Activated T-cell treated with anti-CD3 and anti-CD28 coated beads for 48 hours (primary cell): Measurements from ENCODE around the gene TMEM183A.
A peak's percentile ranks its signal among the peaks of the same experiment; 100 is the strongest.
"Not testable (repeated sequence)": the region's sequence is repeated elsewhere in the genome, so short reads cannot be mapped to it uniquely, and the experiment has no call there.

ENCODE experiments used
- DNase-seq: peaks from one replicate; pipeline ENCODE4 v3.0.0-alpha.2; 2020; ENCODE audit warnings: low read depth

TMEM183A gene, protein sequence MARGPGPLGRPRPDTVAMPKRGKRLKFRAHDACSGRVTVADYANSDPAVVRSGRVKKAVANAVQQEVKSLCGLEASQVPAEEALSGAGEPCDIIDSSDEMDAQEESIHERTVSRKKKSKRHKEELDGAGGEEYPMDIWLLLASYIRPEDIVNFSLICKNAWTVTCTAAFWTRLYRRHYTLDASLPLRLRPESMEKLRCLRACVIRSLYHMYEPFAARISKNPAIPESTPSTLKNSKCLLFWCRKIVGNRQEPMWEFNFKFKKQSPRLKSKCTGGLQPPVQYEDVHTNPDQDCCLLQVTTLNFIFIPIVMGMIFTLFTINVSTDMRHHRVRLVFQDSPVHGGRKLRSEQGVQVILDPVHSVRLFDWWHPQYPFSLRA

DNA sequence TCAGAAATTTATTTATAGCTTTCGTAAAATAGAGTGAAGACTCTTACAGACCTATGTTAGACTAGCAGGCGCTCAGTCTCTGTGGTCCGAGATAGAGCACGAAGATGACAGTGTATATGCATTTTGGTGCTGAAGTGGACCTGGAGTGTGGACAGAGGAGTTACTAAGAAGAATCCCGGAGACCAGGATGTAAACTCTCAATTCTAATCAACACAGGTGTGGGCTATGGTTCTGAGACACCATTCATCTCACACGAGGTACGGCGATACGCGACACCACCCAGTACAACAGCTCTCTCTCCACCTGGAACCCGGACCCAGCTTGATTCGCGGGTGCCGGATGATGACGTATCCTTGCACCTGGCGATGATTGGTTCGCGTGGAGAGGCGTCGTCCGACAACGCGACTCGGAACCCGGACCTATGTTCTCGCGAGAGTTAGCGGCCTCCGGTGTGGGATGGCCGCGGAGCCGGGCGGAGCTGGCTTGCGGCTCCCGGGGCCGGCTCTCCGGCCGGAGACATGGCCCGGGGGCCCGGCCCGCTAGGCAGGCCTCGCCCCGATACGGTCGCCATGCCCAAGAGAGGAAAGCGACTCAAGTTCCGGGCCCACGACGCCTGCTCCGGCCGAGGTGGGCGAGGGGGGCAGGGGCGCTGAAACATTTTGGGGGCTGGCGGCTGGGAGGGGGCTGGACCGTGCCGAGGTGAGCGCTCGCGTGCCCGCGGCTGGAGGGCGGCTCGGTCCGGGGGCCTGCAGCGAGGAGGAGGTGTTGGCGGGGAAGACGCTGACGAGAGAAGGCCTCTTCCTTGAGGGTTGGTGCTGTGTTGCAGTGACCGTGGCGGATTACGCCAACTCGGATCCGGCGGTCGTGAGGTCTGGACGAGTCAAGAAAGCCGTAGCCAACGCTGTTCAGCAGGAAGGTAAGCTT is at the start of gene TMEM183A:
Gene TMEM183A (plus strand): TSS at position 427 of the 924 bp plus-strand sequence. CDS start 92 bp downstream, at position 519.
- peak; percentile 93 for DNase-seq

DNA sequence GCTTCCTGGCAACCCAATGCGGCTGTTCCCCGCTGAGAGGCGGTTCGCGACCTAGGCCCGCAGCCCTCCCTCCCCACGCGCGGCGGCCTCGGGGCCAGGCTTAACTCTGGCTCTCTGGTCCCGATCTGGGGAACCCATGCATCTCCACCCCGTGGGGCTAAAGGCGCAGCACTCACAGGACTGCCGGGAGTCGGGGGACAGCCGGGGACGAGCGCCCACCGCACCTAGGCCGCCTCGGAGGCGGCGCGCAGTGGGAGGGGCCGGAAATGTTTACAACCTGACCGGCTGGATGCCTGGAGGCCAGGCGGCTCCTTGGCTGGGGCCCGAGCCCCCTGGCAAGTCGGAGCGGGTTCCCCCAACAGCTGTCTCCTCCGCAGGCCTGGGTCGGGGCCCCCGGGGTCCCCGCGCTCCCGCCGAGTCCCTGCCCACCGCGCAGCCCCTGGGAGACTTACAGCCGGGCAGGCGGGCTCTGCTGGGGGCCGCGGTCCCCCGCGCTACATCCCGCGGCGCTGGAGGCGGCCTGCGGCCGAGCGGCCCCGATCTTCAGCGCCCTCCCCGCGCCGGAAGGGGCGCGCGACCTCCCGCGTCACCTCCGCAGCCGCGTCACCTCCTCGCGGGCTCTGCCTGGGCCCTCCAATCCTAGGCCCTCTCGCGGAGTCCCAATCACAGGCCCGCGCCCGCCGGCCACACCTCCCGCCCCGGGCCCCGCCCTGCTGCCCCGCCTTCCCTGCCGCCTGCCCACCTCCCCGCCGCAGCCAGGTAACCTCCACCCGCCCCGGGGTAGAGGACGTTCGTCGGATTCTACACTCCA is 49.2 kb upstream of the TMEM183A start, which contains the start of gene ADIPOR1:
Gene ADIPOR1 (minus strand): TSS at position 580 of the 811 bp plus-strand sequence. CDS start 7,242 bp downstream, outside the sequence.
- peak; percentile 94 for DNase-seq

DNA sequence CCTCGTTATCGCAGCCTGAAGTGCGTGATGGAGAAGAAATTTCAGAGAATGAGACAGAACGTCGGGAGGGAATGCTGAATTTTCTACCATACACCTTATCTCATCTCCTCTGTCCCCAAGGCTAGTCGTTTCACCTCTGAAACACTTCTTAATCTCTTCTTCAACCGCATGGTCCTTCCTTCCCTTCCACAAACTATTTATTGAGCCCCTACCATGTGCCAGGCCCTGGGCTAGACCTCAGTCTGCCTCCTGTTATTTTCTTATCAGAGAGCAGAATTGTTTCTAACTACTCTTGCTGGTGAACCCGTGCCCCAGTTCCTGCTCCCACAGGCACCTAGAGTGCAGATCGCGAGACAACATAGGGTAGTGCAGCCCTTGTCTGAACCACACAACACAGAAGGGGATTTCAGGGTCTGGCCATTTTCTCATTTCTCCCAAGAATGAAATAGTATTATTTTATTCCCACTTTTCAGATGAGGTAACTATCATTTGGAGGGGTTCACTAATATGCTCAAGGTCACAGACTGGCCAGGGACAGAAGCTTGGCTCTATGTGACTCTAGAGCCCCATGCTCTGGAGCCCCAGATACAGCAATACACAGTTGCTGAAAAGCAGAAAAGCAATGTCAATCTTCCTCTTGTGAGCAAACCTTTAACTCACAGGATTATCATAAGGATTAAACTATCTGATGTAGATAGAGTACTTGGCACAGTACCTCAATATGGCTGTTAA is 48.5 kb upstream of the TMEM183A start:
- DNase-seq = no peak

DNA sequence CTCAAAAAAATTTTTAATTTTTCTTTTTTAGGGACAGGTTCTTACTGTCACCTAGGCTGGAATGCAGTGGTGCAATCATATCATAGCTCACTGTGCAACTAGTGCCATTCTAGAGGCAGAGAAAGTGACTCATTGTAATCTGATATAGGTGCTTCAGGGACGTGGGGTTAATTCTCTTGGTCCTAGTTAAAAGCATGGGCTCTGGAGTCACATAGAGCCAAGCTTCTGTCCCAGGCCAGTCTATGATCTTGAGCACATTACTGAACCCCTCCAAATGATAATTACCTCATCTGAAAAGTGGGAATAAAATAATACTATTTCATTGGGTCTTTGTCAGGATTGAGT is 47.9 kb upstream of the TMEM183A start:
- no peak for DNase-seq

DNA sequence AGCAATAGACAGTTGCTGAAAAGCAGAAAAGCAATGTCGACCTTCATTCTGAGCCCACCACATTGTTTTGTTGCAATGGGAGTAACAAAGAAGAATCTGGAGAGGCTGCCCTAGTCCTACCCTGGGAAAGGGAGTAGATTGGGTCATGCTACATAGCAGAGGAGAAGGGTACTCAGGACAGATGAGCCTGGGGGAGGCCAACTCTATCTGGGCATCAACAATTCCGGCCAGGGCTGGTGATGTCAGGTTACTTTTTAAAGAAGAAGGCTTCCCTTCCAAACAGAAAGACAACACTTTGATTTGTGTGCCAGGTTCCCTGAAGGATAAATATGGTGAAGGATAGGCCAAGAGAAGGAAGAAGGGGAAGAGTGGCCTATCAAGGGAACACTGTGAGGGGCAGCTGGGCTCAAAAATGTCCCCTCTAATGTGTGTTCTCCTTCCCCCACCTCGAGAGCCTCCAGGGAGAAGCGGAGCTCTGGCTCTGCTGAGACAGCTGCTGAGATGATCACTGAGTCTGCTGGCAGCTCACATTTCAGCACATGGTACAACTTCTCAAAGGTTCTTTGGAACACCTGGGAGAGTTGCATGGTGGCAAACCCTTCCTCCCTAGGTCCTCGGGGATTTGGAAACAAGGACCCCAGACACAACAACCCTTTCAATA is 45.8 kb upstream of the TMEM183A start:
- DNase-seq = no peak

DNA sequence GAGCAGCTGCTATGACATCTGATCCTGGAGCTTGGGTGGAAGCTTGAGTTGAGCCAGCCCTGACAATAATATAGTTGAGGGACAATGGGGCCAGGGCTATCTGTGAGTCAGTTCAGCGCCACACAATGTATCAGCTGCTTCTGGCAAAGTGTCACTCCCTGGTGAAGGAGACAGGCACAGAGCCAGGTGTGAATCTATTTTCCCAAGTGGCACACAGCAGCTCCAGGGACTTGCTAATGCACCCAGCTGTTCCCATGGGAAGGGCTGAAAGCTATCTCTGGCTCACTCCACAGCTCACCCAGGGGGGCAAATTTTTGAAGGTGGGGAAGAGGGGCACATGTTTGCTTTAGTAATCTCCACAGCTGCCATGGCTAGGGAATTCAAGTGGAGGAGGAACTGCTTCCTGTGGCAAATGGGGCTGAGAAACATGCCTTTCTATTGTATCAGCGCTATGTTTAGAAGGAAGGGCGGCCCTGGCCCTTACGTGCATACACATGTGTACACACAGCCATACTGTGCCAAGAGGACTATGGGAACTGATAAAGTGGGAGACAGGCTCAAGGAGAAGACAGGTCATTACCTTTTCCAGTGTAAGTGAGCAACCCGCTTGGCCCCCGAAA is 42.3 kb upstream of the TMEM183A start:
- no peak for DNase-seq

DNA sequence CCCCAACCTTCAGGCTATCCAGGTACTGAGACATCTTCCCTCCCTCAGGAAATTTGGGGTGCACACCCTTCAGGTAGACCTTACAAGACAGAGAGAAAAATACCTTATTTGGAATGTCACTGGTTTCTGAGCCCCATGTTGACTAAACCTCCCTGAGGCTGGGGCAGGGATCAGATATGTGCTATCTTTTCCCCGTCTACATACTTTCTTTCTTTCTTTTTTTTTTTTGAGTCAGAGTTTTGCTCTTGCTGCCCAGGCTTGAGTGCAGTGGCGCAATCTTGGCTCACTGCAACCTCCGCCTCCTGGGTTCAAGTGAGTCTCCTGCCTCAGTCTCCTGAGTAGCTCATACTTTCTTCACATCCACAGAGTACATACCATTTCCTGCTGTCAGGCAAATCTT is 41.8 kb upstream of the TMEM183A start:
- no peak for DNase-seq

DNA sequence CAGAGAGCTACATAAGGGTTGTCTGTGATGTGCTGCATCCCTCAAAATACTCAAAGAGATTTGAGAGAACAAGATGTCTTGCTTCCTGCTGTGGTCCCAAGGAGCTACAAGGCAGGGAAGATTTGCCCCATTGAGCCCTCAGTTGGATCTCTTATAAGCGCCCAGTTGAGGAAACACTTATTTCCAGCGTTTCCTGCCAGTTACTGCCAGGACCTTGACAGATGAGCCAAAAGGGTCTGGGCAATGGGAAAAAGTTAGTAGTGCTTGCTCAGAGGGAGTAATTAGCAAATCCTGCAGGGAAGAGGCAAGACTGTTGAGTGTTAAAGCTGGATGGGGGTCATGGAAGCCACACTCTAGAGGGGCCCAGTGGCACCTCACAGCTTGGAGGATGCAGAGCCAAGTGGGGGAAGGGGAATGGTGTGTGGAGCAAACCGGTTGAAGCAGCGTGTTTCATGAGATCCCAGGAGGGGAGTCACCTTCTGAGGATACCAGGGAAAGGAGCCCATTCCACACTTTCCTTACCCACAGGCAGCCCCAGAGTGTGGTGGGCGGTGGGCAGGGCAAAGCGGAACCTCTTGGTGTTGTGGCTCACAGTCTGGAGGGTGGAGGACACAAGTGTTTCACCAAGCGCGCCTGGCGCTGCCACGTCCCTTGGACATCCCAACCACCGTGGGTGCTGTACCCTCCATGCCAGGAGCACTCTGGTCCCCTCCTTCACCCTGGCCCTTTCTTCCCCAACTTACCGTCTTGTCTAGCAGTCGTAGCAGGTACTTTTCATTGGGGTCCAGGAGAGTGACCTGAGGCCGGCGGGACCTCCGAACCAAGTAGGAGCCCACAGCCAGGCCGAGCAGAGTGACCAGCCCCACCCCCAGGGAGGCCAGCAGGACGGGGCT is 40.9 kb upstream of the TMEM183A start:
- no peak for DNase-seq

DNA sequence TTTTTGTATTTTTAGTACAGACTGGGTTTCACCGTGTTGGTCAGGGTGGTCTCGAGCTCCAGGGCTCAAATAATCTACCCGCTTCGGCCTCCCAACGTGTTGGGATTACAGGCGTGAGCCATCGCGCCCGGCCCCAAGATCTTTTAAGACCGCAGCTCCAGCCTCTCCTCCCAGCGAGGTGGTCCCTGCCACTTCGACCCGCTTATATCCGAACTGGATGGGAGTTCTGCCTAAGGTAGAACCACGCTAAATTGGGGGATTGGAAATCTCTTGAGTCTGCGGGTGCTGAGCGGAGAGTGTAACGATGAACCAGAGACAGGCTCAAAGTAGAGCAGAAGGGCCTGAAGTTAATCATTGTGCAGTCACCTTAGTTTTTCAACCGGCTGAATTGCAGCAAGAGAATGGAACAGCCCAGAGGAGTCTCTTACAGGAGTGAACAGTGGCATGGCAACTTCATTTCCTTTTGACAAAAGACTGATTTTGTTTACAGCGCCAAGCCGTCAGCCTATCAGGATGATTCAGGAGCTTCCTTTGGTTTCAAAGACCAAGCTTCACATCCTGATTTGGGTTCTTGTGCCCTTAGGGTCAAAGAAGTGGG is 39.4 kb upstream of the TMEM183A start:
- no peak for DNase-seq

DNA sequence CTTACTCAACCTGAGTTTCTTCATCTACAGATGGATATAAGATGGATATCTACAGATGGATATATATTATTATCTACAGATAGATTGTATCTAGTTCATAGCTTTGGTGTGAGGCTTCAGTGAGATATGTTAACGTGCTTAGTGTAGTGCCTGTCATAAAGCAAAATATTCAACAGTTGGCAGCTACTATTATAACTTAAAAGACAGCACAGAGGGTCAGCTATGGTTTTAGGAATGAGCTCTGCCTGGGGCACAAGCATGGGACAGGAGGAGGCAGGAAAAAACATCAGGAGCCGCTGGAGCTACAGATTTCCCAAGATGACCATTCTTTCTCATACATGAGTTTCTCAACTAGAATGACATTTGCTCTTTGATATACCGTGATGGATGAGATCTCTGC is 38.8 kb upstream of the TMEM183A start:
- DNase-seq = no peak

DNA sequence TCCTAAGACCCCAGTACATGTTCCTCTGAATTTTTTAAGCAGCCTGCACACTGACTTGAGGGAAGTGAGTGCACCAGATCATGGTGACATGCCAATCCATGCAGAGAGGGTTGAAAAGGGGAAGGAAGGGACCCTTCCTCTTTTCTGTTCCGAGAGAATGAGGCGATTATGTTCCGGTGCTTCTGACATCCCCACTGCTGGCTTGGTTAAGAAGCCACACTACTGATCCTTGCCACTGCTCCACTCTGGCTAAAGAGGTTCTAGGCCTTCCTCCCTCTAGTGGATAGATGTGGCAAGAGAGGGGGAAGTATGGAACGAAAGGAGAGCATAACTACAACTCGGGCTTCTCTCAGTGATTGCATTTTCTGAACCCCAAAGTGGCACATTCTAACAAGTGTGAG is 38.3 kb upstream of the TMEM183A start:
- DNase-seq = peak; percentile 13

DNA sequence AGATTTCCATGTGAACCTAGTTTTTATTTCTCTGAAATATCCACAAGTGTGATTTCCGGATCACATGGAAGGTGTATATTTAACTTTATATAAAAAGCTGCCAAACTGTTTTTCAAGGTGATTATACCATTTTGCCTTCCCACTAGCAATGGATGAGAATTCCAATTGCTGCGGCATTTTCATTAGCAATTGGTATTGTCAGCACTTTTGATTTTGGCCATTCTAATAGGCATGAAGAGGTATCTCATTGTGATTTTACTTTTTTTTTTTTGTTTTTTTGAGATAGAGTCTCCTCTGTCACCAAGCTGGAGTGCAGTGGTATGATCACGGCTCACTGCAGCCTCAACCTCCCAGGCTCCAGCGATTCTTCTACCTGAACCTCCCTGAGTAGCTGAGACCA is 35.1 kb upstream of the TMEM183A start:
- no peak for DNase-seq

DNA sequence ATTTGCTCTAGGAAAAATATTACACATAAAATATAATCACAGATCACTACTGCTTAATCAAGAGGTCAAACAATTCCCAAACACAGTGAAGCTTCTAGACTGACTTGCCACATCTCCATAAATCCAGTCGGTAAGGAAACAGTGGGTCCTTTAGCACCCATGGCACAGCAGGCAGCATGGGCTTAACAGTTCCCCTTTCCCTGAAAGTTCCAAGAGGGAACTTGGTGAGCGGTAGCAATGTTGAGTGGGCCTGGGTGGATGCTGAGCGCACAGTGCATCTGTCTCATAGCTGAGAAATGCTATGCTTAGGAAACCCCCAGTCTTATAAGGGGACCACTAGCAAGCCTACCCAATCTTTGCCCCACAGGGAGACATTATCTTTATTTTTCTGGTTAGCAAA is 32.3 kb upstream of the TMEM183A start:
- DNase-seq = no peak

DNA sequence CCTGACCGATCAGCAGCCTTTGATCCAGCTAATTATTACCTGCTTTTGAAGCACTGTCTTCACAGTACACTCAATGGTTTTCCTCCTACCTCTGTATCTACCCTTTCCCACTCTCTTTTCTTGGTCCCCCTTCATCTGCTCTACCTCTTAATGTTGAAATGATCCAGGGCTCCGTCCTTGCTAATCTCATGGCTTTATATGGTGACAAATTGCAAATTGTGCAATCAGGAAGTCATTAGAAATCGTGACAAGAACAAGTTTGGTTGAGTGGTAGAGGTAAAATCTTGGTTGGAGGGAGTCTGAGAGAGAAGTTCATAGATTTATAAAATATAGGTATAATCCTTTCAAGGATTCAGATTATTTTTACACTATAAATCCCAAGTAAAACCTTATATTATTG is 30.5 kb upstream of the TMEM183A start:
- DNase-seq = no peak

DNA sequence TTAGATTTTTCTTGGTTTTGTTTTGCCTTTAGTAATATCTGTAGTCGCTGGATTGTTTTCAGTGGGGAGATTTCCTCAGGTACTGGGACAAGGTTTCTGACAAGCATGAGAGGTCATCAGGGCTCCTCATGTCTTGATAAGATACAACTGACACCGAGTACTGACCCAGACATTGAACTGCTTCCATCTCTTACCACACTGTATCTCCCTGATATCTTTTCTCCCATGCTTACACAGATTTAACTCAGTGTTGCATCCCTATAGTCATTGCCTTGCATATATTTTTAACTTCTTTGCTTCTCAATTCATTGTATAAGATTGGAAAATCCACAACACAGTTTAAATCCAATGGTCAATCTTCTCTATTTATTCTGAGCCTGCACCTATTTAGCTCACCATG is 27.7 kb upstream of the TMEM183A start:
- DNase-seq = no peak

DNA sequence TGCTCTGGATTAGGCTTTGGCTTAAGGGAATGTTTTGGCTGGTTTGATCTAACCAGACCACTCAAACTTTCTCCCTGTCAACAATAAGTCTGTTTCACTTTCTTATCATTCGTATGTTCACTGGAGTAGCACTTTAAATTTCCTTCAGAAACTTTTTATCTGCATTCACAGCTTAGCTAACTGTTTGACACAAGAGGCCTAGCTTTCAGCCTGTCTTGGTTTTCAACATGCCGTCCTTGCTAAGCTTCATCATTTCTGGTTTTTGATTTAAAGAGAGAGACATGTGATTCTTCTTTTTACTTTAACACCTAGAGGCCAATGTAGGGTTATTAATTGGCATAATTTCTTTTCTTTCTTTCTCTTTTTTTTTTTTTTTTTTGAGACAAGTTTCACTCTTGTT is 25.2 kb upstream of the TMEM183A start:
- no peak for DNase-seq

DNA sequence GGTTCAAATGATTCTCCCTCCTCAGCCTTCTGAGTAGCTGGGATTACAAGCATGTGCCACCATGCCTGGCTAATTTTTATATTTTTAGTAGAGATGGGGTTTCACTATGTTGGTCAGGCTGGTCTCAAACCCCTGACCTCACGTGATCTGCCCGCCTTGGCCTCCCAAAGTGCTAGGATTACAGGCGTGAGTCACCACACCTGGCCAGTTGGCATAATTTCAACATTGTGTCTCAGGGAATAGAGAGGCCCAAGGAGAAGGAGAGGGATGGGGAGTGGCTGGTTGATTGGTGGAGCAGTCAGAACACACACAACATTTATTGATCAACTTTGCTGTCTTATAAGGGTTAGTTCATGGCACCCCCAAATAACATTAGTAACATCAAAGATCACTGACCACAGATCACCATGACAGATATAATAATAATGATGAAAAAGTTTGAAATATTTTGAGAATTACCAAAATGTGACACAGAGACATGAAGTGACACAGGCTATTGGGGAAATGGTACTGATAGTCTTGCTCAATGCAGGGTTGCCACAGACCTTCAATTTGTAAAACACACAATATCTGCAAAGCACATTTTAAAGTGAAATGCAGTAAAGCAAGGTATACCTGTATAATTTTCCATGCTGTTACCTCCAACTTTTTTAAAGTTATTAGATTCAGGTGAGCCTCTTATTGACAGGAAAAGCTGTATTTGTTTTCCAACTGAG is 24.3 kb upstream of the TMEM183A start:
- no peak for DNase-seq

DNA sequence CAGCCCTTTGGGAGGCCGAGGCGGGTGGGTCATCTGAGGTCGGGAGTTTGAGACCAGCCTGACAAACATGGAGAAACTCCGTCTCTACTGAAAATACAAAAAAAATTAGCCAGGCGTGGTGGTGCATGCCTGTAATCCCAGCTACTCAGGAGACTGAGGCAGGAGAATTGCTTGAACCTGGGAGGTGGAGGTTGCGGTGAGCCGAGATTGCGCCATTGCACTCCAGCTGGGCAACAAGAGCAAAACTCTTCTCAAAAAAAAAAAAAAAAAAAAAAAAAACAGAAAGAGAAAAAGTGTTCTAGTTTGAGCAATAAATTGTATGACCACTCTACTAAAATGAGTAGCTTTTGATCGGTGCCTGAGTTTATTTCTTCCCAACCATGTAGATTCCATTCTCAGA is 21.1 kb upstream of the TMEM183A start:
- DNase-seq = not testable (repeated sequence)
